ENCODE data around the gene IKBKG. TPM values are rescaled to one million over a fixed set of nuclear protein-coding genes. Genes with fewer than 3 reads are reported as not detected.
"Not testable (repeated sequence)": the region's sequence is repeated elsewhere in the genome, so short reads cannot be mapped to it uniquely, and the experiment has no call there.

Gene IKBKG
- total RNA-seq, 1 donor: 17.1 TPM

DNA sequence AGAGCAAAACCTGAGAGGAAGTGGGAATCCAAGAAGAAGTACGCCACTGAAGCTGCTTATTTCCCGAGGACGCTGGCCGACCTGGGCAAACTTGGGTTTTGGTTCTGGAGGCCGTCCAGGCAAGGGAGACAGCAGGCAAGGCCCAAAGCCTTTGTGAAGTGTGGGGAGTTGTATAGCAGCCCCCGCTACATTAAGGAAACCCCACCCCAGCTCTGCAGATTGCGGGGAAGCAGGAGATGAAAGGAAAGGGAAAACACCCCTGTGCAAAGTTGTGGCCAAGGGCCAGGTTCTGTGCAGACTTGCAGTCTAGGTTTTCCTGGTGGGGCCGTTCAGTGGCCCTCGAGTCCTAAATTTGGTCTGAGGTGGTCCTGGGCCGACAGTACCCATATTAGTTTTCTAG lies 25.6 kb downstream of the IKBKG start:
- not testable (repeated sequence) for H3K4me3 ChIP-seq (ENCODE audit: low read depth, low read length); DNase-seq (ENCODE audit: low read depth)

DNA sequence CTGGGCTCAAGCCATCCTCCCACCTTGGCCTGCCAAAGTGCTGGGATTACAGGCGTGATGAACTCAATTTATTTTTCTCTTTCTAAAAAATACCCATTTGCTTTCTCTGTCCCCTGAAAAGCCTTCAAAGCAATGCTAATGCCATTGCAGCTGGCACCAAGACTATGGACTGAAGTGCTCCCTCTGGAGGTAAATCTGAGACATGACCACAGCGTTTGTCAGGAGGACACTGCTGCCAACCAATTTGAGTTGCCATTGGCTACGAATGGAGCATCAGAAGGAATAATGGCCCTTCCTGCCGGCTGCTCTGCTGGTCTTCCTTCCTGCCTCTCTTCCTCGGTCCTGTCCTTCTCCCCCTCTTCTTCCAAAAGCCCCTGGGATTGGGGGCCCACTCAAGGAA lies 27.7 kb downstream of the IKBKG start:
- DNase-seq (ENCODE audit: low read depth): not testable (repeated sequence)

DNA sequence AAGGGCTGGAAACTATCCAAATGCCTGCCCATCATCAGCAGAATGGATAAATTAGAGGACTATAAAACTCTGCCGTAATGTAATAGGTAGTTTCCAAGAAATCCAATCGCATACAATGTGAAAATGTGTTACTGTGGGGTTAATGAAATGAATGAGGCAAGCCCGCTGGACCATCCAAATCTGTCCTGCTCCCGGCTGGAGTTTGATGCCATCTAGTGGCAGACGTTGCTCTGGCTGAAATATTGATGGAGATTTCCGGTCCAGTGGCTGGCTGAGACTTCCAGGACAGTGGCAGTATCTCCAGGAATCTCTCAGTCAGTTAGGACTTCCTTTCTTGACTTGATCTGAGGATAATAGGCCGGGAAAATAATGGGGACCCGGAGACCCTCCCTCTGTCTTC lies 35.6 kb downstream of the IKBKG start:
- DNase-seq (ENCODE audit: low read depth): not testable (repeated sequence)

More for the DNA sequence above, 27.7 kb downstream of the IKBKG start:
- H3K4me3 ChIP-seq (ENCODE audit: low read depth, low read length): not testable (repeated sequence)

DNA sequence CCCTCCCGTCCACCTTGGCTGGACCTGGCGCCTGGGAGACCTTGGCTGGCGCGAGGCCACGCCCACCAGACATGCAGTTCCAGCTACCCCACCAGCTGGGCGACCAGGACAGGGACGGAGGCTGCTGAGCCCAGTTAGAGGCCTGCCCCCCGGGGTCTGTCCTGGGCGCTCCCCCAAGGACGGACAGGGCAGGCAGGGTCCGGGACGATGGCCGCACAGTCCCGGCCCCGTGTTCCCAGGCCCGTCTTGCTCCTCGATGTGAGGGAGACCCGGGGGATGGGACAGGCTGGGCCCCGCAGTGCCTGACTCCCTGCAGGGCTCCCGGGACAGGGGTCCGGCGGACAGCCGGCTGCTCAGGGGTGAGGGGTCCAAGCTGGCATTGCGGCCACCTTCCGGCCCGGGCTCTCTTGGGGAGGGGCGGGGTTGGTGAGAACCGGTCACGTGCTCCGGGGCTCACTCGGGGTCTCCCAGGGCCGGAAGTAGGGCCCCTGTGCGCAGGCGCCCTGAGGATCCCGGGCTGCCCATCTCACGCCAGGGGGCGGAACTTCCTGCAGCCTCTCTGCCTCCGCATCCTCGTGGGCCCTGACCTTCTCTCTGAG lies 37.3 kb downstream of the IKBKG start, which contains the start of gene CTAG1A:
TSS of gene CTAG1A (plus strand) at position 549 of the 599 bp plus-strand sequence. CDS start 74 bp downstream, outside the sequence.
- not testable (repeated sequence) for H3K4me3 ChIP-seq (ENCODE audit: low read depth, low read length); DNase-seq (ENCODE audit: low read depth)

More for the DNA sequence above, 35.6 kb downstream of the IKBKG start:
- H3K4me3 ChIP-seq (ENCODE audit: low read depth, low read length): not testable (repeated sequence)

DNA sequence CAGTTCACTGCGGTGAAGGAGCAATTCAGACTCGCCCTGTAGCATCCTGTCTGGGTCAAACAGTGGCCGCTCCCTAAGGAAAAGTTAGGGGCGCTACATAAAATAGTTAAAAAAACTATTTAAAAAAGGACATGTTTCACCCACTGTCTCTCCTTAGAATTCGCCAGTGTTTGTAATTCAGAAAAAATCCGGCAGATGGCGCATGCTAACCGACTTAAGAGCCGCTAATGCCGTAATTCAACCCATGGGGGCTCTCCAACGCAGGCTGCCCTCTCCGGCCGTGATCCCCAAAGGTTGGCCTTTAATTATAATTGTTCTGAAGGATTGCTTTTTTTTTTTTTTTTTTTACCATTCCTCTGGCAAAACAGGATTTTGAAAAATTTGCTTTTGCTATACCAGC lies 43.0 kb downstream of the IKBKG start:
- DNase-seq (ENCODE audit: low read depth); H3K4me3 ChIP-seq (ENCODE audit: low read depth, low read length): not testable (repeated sequence)

DNA sequence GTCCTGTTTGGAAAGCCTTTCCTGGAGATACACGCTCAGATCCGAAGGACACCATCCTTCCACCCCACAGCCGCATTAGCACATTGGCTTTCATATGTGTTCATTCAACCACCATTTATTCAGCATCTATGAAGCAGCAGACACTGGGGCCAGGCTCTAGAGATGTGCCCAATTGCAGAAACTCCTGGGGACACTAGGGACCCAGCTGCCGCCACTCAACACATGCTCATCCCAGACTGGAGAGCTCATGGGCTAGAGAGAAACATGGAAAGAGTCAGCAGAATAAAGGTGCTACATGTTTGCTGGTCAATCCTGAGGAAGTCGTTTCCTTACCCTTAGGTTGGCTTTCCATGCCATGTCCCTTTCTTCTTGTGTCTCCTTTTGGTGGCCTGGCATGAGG lies 45.1 kb downstream of the IKBKG start:
- no peak overlapping the region for H3K4me3 ChIP-seq (ENCODE audit: low read depth, low read length)
- TF ChIP-seq, protein P1, sequence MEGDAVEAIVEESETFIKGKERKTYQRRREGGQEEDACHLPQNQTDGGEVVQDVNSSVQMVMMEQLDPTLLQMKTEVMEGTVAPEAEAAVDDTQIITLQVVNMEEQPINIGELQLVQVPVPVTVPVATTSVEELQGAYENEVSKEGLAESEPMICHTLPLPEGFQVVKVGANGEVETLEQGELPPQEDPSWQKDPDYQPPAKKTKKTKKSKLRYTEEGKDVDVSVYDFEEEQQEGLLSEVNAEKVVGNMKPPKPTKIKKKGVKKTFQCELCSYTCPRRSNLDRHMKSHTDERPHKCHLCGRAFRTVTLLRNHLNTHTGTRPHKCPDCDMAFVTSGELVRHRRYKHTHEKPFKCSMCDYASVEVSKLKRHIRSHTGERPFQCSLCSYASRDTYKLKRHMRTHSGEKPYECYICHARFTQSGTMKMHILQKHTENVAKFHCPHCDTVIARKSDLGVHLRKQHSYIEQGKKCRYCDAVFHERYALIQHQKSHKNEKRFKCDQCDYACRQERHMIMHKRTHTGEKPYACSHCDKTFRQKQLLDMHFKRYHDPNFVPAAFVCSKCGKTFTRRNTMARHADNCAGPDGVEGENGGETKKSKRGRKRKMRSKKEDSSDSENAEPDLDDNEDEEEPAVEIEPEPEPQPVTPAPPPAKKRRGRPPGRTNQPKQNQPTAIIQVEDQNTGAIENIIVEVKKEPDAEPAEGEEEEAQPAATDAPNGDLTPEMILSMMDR (IDR thresholded peaks at IDR 0.05; ENCODE audit: insufficient read depth, low read length): no peak
- DNase-seq (ENCODE audit: low read depth): no peak

DNA sequence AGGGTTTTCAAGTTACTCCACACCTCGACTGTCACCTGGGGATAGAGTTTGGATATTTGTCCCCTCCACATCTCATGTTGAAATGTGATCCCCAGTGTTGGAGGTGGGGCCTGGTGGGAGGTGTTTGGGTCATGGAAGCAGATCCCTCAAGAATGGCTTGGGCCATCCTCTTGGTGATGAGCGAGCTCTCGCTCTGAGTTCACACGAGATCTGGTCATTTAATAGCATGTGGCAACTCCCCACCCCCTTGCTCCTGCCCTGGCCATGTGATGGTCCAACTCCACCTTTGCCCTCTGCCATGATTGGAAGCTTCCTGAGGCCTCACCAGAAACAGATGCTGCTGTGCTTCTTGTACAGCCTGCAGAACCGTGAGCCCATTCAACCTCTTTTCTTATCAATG lies 45.8 kb downstream of the IKBKG start:
- TF ChIP-seq, protein P1 (IDR thresholded peaks at IDR 0.05; ENCODE audit: insufficient read depth, low read length): no peak
- DNase-seq (ENCODE audit: low read depth): no peak
- no peak overlapping the region for H3K4me3 ChIP-seq (ENCODE audit: low read depth, low read length)

DNA sequence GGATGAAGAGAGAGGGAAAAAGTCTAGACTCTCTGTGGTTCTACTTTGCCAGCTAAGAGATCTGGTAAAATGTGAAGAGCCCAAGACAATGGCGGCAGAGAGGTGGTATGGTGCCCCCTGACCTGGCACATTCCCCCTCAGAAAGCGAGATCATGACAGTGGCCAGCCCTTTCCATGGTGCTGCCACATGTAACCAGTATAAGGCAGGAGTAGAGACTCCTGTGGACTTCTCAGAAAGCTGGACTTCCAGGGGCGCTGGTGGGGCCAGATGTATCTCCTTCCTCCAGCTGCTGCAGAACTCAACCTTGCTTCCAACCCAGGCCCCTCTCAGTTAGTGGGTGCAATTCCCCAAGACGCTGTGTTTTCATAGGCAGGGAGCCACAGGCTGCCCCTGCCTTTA lies 47.1 kb downstream of the IKBKG start:
- no peak for DNase-seq (ENCODE audit: low read depth)
- TF ChIP-seq, protein P1 (IDR thresholded peaks at IDR 0.05; ENCODE audit: insufficient read depth, low read length): no peak

DNA sequence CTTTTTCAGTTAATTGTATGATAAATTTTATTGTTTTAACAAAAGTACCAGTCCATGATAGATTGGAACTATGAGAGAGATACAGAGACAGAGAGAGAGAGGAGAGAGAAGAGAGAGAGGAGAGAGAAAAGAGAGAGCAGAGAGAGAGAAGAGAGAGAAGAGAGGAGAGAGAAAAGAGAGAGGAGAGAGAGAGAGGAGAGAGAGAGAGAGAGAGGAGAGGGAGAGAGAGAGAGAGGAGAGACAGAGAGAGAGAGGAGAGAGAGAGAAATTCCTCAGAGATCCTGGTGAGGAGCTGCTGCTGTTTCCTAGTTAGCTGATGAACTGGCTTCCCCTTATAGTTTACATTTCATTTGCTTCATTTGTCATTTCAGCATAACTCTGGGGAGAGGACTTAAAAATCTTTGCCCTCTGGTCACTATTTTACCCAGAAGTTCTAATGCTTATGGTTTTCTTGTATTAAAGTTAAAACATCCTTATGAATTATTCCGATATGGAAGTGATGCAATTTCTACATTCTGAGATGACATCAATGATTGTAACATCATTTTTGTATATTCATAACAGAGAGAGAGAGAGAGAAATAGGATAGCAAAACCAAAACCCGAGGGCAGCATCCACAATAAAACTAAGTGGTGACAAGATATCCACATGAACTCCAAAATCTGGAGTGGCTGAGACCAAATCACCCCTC lies 48.3 kb downstream of the IKBKG start:
- DNase-seq (ENCODE audit: low read depth): peak; percentile 15

More for the DNA sequence above, 47.1 kb downstream of the IKBKG start:
- H3K4me3 ChIP-seq (ENCODE audit: low read depth, low read length): no peak overlapping the region

More for the DNA sequence above, 48.3 kb downstream of the IKBKG start:
- H3K4me3 ChIP-seq (ENCODE audit: low read depth, low read length): no peak overlapping the region
- TF ChIP-seq, protein P1 (IDR thresholded peaks at IDR 0.05; ENCODE audit: insufficient read depth, low read length): no peak
